Adrenal gland (tissue), 12 donors: Measurements from ENCODE around the gene ODAM. TPM values are rescaled to one million over a fixed set of nuclear protein-coding genes. Genes with fewer than 3 reads are reported as not detected.
"Not testable (repeated sequence)": the region's sequence is repeated elsewhere in the genome, so short reads cannot be mapped to it uniquely, and the experiment has no call there.

Experiments
- DNase-seq, 7 donors: peaks; one replicate each; pipeline ENCODE4 v3.0.0-alpha.2; 2019 to 2020
- H3K27ac ChIP-seq, 5 donors: fragments of 200-600 bp; sonication (generic) in 4 of 5; 1 replicate in 3 of 5; 2 replicates in 2 of 5; pipeline versions ENCODE4 v1.5.1 to v1.8.0; 2016 to 2020; ENCODE audit warnings: mild to moderate bottlenecking in 1 of 5
- H3K27me3 ChIP-seq: fragments of 200-600 bp; 2 replicates; pipeline ENCODE4 v1.8.0; 2021
- H3K36me3 ChIP-seq, 2 donors: fragments of 200-600 bp; replicated peaks in 1 of 2; 1 replicate in 1 of 2; 2 replicates in 1 of 2; pipeline versions ENCODE4 v1.5.1 to v1.8.0; 2018 to 2022
- H3K4me1 ChIP-seq, 2 donors: fragments of 200-600 bp; replicated peaks in 1 of 2; 1 replicate in 1 of 2; 2 replicates in 1 of 2; pipeline versions ENCODE4 v1.5.1 to v1.8.0; 2018 to 2021
- H3K4me3 ChIP-seq, 4 donors: fragments of 200-600 bp; sonication (generic) in 3 of 4; one replicate each; pipeline ENCODE4 v1.5.1; 2016 to 2018
- H3K9me3 ChIP-seq, 3 donors: fragments of 200-600 bp; sonication (generic) in 1 of 3; replicated peaks in 1 of 3; 1 replicate in 2 of 3; 2 replicates in 1 of 3; pipeline versions ENCODE4 v1.5.1 to v1.8.0; 2016 to 2021
- CTCF ChIP-seq, 6 experiments: fragments of 450-650 bp in 4 of 6; fragments of 200-600 bp in 2 of 6; sonication (generic) in 1 of 6; IDR thresholded peaks; 1 replicate in 5 of 6; 2 replicates in 1 of 6; pipeline versions ENCODE4 v1.5.1 to v1.8.0; 2016 to 2021; ENCODE audit warnings: antibody characterized with exemption in 6 of 6, mild to moderate bottlenecking in 2 of 6, moderate library complexity in 1 of 6
- POLR2A ChIP-seq, 2 donors: fragments of 450-650 bp; IDR thresholded peaks; one replicate each; pipeline ENCODE4 v1.6.1; 2017; ENCODE audit warnings: antibody characterized with exemption in 2 of 2, mild to moderate bottlenecking in 2 of 2, moderate library complexity in 1 of 2
- WGBS, 4 donors: extraction: QIAGEN DNeasy Blood & Tissue Kit in 2 of 4; methylation state at CpG; one replicate each; pipeline versions ENCODE4 v1.1.5 to v1.1.7; 2013 to 2017; 5-methylcytosine and 5-hydroxymethylcytosine counted together
- intact Hi-C, 2 donors: fragments of 100-400 bp; cut with DNase I; formaldehyde crosslinking; loops; one replicate each; pipeline versions ENCODE4 v1.14.1 to v1.15.0; 2022 to 2023
- polyA plus RNA-seq, 3 donors: library from polyadenylated mRNA; stranded (reverse); fragments of 200-250 nt in 2 of 3; fragments of 350-450 nt in 1 of 3; fragmentation: Illumina TruSeq in 1 of 3; extraction: RNeasy Lipid Tissue Mini Kit (QIAGEN cat#74804) in 1 of 3; gene quantifications; one replicate each; pipeline ENCODE4 v1.2.3, GENCODE V29; 2013 to 2014
- total RNA-seq, 9 donors: library from RNA; depleted of rRNA in 4 of 9; stranded (reverse); fragments of >200 nt in 4 of 9; fragments of 120-200 nt in 1 of 9; fragmentation: NEBNext Ultra II Directional in 1 of 9; extraction: Animal tissue kit (Norgen Biotek cat#: 25700) in 1 of 9; gene quantifications; one replicate each; pipeline versions ENCODE4 v1.1.0 to v1.2.4, GENCODE V29; 2013 to 2023
- donor health status: healthy with polysubstance abuse.
- donor health status: Bipolar disorder and iron deficiency.
- donor health status: DM: yes; HTN: yes; CAD: no.
- donor health status: DM: no; HTN: no; CAD: no.
- donor health status: DM: no; HTN: no; CAD: no.
- donor health status: DM: yes; HTN: yes; CAD: no.

Gene ODAM
- total and polyA plus RNA-seq, 12 donors, result 0.17 to 2.9 (median 0.48) TPM; not detected in 4

DNA sequence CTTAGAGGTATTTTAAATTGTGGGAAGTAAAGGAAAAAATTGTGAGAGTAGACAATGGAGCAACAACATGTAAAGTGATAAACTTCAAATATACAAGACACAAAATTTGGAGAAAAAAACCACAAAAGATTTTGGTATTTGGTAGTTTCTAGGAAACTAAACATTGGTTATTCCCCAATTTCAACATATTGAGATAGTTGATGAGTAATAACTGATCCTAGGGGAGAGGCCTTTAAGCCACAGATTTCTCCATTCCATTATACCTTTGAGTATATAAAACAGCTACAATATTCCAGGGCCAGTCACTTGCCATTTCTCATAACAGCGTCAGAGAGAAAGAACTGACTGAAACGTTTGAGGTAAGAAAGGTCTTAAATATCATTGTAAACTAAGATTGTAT, 30.3 kb downstream of the ODAM start, which contains the start of gene FDCSP:
Gene FDCSP (plus strand): TSS at position 301 of the 400 bp plus-strand sequence. CDS start 5,071 bp downstream, outside the sequence.
- intact Hi-C loops, result no loop called here
- no peaks in the 10 kb centered on the region for H3K9me3 ChIP-seq
- no peak within 1 kb of the TSS for H3K27ac ChIP-seq

DNA sequence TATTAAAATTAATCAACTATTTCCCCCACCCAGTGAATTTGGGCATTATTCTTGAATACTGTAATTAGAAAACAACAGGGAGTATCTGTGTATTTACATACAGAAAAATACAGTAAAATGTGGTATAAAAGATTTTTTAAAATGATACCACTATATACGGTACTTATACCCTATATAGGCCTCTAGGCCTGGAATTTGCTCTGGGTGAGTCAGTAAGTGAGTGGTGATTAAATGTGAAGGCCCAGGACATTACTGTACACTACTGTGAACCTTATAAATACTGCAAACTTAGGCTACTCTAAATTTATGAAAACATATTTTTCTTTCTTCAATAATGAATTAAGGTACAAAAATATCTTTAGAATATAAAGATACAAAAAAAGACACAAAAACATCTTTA, 40.6 kb downstream of the ODAM start:
- intact Hi-C loops, result no loop called here
- no peaks in the 10 kb centered on the region for H3K4me1 ChIP-seq
- no peak overlapping the region for H3K27ac ChIP-seq
- no peak for DNase-seq
- 37 to 82% (median 59%) methylated on average over 1 of the region's 1 CpG for WGBS, 4 donors
- no peaks in the 10 kb centered on the region for H3K27me3 ChIP-seq
- H3K36me3 ChIP-seq, result no peaks in the 10 kb centered on the region
- H3K4me3 ChIP-seq, result no peak overlapping the region
- TF ChIP-seq POLR2A (IDR thresholded peaks at IDR 0.05), result no peak
- TF ChIP-seq CTCF (IDR thresholded peaks at IDR 0.05), result no peak
- no peaks in the 10 kb centered on the region for H3K9me3 ChIP-seq

More for the DNA sequence above, 30.3 kb downstream of the ODAM start, which contains the start of gene FDCSP:
- Histone ChIP-seq H3K4me1 (no peaks in the 10 kb centered on the region), H3K36me3 (no peaks in the 10 kb centered on the region), H3K4me3 (no peak within 1 kb of the TSS), H3K27me3 (no peaks in the 10 kb centered on the region)
- TF ChIP-seq POLR2A (IDR thresholded peaks at IDR 0.05) (no peak), CTCF (IDR thresholded peaks at IDR 0.05) (no peak)
- DNase-seq, result no peak
- 64 to 84% (median 67%) methylated on average over 2 of the region's 2 CpGs for WGBS, 4 donors

DNA sequence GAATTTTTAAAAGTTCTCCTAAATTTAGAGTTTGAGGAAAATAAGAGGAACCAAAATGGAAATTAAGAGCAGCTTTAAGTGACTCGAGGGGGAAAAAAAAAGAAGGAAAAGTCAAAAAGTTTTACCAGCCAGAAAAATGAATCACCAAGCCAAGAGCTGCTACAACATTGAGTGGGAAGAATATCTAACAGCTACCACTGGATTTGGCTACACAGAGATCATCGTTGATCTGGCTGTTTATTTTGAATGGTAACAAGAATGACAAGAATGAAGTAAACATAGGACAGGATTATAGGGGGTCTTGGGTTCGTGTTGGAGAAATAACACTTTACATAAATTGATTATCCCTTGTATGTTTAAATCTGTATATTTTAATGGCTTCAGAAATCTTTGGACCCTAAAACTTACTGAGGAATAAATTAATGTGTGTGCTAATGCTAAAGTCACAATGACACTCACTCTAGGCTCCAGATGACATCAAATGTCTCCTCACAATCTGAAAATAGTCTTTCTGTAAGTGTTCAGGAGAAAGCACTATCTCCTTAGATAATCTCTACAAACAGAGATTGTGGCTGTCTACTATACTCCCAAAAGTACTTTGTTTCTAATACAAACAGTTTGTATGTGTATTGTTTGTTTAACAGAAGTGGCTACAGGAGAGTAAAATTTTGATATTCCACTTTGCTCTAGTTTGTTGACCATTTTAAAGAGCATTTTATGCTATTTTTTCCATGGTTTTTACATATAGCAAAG, 43.8 kb downstream of the ODAM start:
- DNase-seq, result no peak
- Histone ChIP-seq H3K27ac (no peak overlapping the region), H3K36me3 (no peaks in the 10 kb centered on the region), H3K4me3 (no peak overlapping the region), H3K9me3 (no peaks in the 10 kb centered on the region), H3K27me3 (no peaks in the 10 kb centered on the region), H3K4me1 (no peaks in the 10 kb centered on the region)
- intact Hi-C loops, result no loop called here
- WGBS, 4 donors, result 37 to 62% (median 42%) methylated on average over 3 of the region's 3 CpGs
- TF ChIP-seq CTCF (IDR thresholded peaks at IDR 0.05), result no peak
- no peak for TF ChIP-seq POLR2A (IDR thresholded peaks at IDR 0.05)

- H3K36me3 ChIP-seq, result no peaks in the 10 kb centered on the region
- intact Hi-C loops, result no loop called here
- peak in 4 of 7 donors; percentile 20 to 30 (median 25) for DNase-seq
- H3K27ac ChIP-seq, result no peak overlapping the region
- H3K9me3 ChIP-seq, result no peaks in the 10 kb centered on the region
- H3K4me3 ChIP-seq, result no peak overlapping the region
- no peak for TF ChIP-seq POLR2A (IDR thresholded peaks at IDR 0.05)
- no peak for TF ChIP-seq CTCF (IDR thresholded peaks at IDR 0.05)
- 52 to 59% (median 55%) methylated on average over 5 of the region's 5 CpGs for WGBS, 4 donors
- H3K4me1 ChIP-seq, result no peaks in the 10 kb centered on the region
- H3K27me3 ChIP-seq, result no peaks in the 10 kb centered on the region
These were observed 44.5 kb downstream of the ODAM start for GRCh38 chr4:70239884-70240591.

DNA sequence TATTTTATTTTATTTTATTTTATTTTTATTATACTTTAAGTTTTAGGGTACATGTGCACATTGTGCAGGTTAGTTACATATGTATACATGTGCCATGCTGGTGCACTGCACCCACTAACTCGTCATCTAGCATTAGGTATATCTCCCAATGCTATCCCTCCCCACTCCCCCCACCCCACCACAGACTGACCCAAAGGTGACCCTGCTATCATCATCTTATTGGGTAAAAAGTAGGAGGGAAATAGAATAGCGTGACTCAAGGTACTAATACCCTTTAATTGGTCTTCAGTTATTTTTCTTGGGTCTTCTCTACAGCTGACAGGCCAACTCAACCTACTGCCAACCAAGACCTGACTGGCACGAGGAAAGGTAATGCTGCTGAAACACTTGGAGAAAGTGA, 46.8 kb downstream of the ODAM start, which contains the start of gene CSN3:
Gene CSN3 (plus strand): TSS at position 301 of the 400 bp plus-strand sequence. CDS start 2,223 bp downstream, outside the sequence.
- H3K27me3 ChIP-seq, H3K4me3 ChIP-seq, H3K27ac ChIP-seq, H3K9me3 ChIP-seq, DNase-seq, H3K36me3 ChIP-seq, H3K4me1 ChIP-seq, intact Hi-C loops: not testable (repeated sequence)
- 79 to 87% (median 86%) methylated on average over 2 to 3 of the region's 3 CpGs for WGBS, 4 donors
